Motor neuron (in vitro differentiated cells): ENCODE measurements around the gene SPOCK1. TPM values are rescaled to one million over a fixed set of nuclear protein-coding genes. Genes with fewer than 3 reads are reported as not detected.

Source experiments
- ATAC-seq, 8 experiments: fragments of 200-7000 bp; cut with Tn5 transposase; replicated peaks in 6 of 8; 2 replicates each; pipeline ENCODE4 v1.8.0; 2021; ENCODE audit warnings: mild to moderate bottlenecking in 8 of 8, moderate library complexity in 8 of 8
- H3K27ac ChIP-seq, 2 donors: fragments of 250-450 bp; sonication (Bioruptor Pico); 2 replicates each; pipeline ENCODE4 v1.9.0; 2021; ENCODE audit warnings: antibody characterized with exemption in 2 of 2, mild to moderate bottlenecking in 2 of 2, moderate library complexity in 1 of 2
- H3K4me1 ChIP-seq, 2 donors: fragments of 250-450 bp; sonication (Bioruptor Pico); replicated peaks in 1 of 2; 2 replicates each; pipeline ENCODE4 v1.6.1; 2021; ENCODE audit warnings: antibody characterized with exemption in 2 of 2, mild to moderate bottlenecking in 2 of 2, moderate library complexity in 1 of 2
- H3K4me3 ChIP-seq, 5 donors: fragments of 250-450 bp; sonication (Bioruptor Pico); 2 replicates each; pipeline ENCODE4 v1.9.0; 2021; ENCODE audit warnings: antibody characterized with exemption in 5 of 5, mild to moderate bottlenecking in 5 of 5, moderate library complexity in 4 of 5
- WGBS, 10 experiments: fragments of 450-650 bp; shearing (Covaris generic); methylation state at CpG; one replicate each; pipeline ENCODE4 v1.0.0; 2022; 5-methylcytosine and 5-hydroxymethylcytosine counted together
- in situ Hi-C, 9 experiments: fragments of 400-800 bp; cut with MboI; loops; one replicate each; pipeline ENCODE4 v1.15.0; 2021; ENCODE audit warnings: low sequenced_read_pairs in 9 of 9, low pct_unique_long_range_greater_than_20kb in 2 of 9; ENCODE audit not compliant: unreplicated experiment in 9 of 9
- total RNA-seq, 8 experiments: library from RNA; unstranded; fragments of 300-600 nt; gene quantifications; 2 replicates each; pipeline versions ENCODE4 v1.2.3 to v1.2.4, GENCODE V29; 2022

SPOCK1 gene
- total RNA-seq, 8 experiments from 2014 or later, result 9.4 to 154 (median 25.1) TPM

DNA sequence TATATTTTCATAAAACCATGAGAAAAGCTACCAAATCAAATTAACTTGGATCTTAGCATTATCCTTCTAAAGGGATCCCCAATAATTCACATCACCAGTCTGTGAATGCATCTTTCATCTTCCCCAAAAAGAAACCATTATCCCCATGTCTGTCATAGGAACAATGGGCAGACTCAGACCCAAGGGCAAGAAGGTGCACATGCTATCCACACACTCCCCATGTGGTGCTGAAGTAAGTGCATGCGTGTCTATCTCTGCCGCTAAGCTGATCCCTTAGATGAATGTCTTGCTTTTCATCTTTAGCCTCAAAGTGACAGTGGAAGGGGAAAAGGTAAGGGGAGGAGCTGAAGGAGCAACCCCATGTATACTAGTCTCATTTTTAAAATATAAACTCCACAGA lies 10.2 kb downstream of the SPOCK1 start:
- 60 to 100% (median 90%) methylated on average over 1 to 2 of the region's 2 CpGs; no CpG with 5 or more reads in 3 of the 10 experiments for WGBS, 10 experiments
- in situ Hi-C loops, result loop anchor here in 2 of 9 experiments (25.0 kb wide), 2 partner anchors 152 to 677 kb away; no protein-coding TSS in a partner anchor
- no peak overlapping the region for H3K27ac ChIP-seq
- no peak overlapping the region for H3K4me3 ChIP-seq
- H3K4me1 ChIP-seq, result no peaks in the 10 kb centered on the region
- ATAC-seq, result no peak

DNA sequence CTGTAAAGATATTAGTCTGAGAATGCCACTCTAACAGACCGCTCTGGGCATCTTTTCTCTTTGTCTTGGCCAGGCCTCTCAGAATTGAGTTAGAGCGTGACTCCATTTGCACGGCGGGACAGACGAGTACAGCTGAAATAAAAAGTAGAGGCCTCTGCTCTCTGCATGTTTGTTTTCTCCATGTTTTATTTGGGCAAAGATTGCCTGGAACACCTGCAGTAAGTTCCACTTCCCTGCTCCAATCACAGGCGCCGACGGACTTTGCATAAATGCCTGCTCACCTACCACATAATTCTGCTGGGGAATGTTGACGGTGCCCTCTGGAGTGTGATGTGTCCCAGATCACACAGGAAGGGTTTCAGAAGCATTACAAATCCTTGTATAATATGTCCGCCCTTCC lies 10.6 kb downstream of the SPOCK1 start:
- ATAC-seq, result no peak
- H3K27ac ChIP-seq, result no peak overlapping the region
- no peak overlapping the region for H3K4me3 ChIP-seq
- in situ Hi-C loops, result loop anchor here in 2 of 9 experiments (25.0 kb wide), 2 partner anchors 151 to 676 kb away; no protein-coding TSS in a partner anchor
- no peaks in the 10 kb centered on the region for H3K4me1 ChIP-seq
- WGBS, 10 experiments, result 78 to 100% (median 97%) methylated on average over 1 to 10 of the region's 10 CpGs; no CpG with 5 or more reads in 3 of the 10 experiments

DNA sequence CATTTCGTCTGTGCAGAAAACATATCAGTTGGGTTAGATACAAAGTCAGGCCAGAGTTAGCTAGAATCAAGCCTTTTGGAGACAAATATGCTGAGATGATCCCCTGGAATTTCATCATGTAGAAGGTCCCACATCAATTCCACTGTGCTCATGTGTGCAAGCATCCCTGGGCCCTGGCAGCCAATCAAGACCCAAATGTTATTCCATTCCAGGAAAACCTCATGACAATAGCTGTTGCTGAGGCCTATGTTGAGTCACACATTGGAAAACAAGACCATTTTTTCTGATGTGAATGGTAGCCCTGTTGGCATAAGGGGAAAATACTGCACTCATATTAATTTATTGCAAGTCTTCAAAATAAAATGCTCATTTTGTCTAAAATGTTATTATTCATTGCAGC lies 11.5 kb downstream of the SPOCK1 start:
- WGBS, 10 experiments, result 0 to 100% (median 86%) methylated on average over 1 of the region's 1 CpG; no CpG with 5 or more reads in 4 of the 10 experiments
- Histone ChIP-seq H3K4me1 (no peaks in the 10 kb centered on the region), H3K27ac (no peak overlapping the region), H3K4me3 (no peak overlapping the region)
- ATAC-seq, result peak in 1 of 8 experiments; percentile 50
- in situ Hi-C loops, result loop anchor here in 2 of 9 experiments (25.0 kb wide), 2 partner anchors 150 to 675 kb away; no protein-coding TSS in a partner anchor

DNA sequence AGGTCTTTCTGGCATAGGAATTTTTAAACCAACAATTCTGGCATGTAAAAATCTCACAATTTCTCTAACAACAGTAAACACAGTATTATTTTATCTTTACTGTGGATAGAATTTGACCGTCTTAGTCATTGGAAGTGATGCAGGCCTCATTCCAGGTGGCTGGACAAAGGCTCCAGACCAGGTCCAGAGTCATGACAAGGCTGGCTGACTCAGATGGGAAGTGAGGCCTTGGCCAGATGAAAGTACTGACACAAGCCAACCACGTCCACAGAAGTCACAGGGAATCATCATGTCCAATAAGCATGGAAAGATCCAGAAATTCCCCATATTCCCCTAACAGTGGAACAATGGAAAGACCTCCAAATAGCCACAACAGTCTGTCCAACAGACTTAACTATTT lies 12.4 kb downstream of the SPOCK1 start:
- H3K4me3 ChIP-seq, result no peak overlapping the region
- H3K27ac ChIP-seq, result no peak overlapping the region
- 36 to 100% (median 76%) methylated on average over 1 to 2 of the region's 2 CpGs; no CpG with 5 or more reads in 4 of the 10 experiments for WGBS, 10 experiments
- no peaks in the 10 kb centered on the region for H3K4me1 ChIP-seq
- ATAC-seq, result peak in 1 of 8 experiments; percentile 25
- in situ Hi-C loops, result loop anchor here in 2 of 9 experiments (25.0 kb wide), 2 partner anchors 149 to 674 kb away; no protein-coding TSS in a partner anchor

DNA sequence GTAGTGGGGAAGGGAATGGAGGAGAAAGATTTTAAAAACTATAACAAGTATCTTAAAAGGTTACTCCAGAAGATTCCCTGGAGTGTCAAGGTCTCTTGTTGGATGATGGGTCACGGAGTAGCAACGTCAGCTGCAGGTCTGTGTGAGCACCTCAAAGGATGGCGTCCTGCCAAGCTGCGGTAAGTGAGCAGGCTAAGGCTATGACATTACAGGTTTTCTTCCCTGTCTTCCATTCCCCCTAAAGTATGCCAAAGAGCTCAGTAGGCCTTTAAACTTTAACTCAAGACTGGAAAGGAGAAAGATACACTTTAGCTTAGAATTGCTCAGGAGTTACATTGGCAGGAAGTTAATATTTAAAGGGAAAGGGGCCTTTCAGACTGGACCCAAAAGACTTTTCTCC lies 17.5 kb downstream of the SPOCK1 start:
- H3K4me1 ChIP-seq, result no peaks in the 10 kb centered on the region
- ATAC-seq, result no peak
- in situ Hi-C loops, result loop anchor here in 2 of 9 experiments (25.0 kb wide), 2 partner anchors 144 to 669 kb away; no protein-coding TSS in a partner anchor
- no peak overlapping the region for H3K27ac ChIP-seq
- WGBS, 10 experiments, result 47 to 94% (median 73%) methylated on average over 2 to 4 of the region's 4 CpGs; no CpG with 5 or more reads in 6 of the 10 experiments
- no peak overlapping the region for H3K4me3 ChIP-seq

DNA sequence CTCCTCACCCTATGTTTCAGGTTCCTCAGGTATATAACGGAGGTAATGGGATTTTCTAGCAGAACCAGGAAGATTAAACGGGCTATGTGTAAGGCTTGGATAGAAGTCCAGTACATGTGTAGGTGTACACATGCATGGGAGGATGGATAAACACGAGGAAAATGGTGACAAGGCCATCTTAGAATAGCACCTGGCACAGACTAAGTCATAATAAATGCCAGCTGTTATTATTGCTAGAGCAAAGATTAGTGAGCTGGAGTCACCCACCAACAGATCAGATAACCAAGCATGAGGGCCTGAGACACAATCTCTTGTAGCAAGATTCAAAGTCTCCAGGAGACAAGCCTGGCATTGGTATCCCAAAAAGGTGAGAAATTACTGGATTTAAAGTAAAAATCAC lies 21.1 kb downstream of the SPOCK1 start:
- 0 to 78% (median 55%) methylated on average over 1 to 3 of the region's 3 CpGs; no CpG with 5 or more reads in 4 of the 10 experiments for WGBS, 10 experiments
- no peak overlapping the region for H3K4me3 ChIP-seq
- ATAC-seq, result no peak
- H3K4me1 ChIP-seq, result no peaks in the 10 kb centered on the region
- in situ Hi-C loops, result loop anchor here in 2 of 9 experiments (25.0 kb wide), 2 partner anchors 141 to 666 kb away; no protein-coding TSS in a partner anchor
- H3K27ac ChIP-seq, result no peak overlapping the region

DNA sequence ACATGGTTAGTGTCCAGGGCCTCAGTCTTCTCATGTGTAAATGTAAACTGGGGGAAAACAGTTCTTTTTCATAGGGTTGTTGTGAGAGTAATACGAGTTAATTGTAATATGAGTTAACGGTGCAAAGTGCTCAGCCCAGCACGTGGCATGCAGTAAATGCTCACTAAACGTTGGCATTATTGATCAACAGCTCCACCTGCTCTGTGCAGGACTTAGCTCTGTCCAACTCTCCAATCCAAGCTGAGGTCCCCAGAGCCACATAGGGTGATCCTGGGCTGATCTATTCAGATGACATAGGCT lies 28.3 kb downstream of the SPOCK1 start:
- H3K4me1 ChIP-seq, result no peaks in the 10 kb centered on the region
- H3K27ac ChIP-seq, result no peak overlapping the region
- in situ Hi-C loops, result no loop called here
- 6 to 100% (median 49%) methylated on average over 1 to 4 of the region's 4 CpGs; no CpG with 5 or more reads in 3 of the 10 experiments for WGBS, 10 experiments
- no peak for ATAC-seq
- H3K4me3 ChIP-seq, result no peak overlapping the region

DNA sequence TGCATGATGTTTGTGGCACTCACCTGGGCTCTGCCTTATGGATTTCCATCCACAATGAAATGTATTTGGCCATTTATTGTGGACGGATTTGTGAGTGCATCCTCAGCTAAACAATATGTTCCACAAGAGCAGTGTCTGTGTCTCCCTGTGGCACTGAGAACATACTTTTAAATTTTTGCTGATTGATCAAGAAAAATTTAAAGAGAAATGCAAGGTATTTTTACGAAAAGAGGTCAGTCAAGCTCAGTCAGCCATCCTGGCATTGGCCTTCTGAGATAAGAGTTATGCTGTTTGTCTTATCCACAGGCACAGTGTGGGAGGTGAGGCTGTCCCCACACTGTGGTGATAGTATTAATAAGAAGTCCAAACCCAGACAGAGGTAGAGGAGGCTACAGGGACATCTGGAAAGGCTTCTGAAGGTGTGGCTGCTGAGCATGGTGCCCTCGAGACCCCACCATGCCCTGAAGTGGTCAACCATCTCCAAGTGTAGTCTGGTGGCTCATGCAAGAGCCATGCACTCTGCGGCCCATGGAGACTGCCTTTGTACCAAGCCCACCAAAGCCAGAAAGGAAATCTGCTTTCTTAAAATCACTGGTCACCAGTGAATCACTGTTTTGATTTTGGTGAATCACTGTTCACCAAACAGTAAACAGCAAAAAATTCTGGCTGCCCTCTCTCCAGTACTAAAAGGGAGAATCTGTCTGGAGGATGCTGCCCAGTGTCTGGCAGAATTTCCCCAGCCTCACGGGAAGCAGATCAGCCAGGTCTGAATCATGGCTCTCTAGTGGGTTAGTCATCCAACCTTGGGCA lies 28.8 kb downstream of the SPOCK1 start:
- in situ Hi-C loops, result no loop called here
- H3K27ac ChIP-seq, result no peak overlapping the region
- no peak overlapping the region for H3K4me3 ChIP-seq
- no peaks in the 10 kb centered on the region for H3K4me1 ChIP-seq
- 42 to 83% (median 68%) methylated on average over 1 to 4 of the region's 5 CpGs; no CpG with 5 or more reads in 2 of the 10 experiments for WGBS, 10 experiments
- peak in 2 of 8 experiments; percentile 81 to 82 for ATAC-seq

DNA sequence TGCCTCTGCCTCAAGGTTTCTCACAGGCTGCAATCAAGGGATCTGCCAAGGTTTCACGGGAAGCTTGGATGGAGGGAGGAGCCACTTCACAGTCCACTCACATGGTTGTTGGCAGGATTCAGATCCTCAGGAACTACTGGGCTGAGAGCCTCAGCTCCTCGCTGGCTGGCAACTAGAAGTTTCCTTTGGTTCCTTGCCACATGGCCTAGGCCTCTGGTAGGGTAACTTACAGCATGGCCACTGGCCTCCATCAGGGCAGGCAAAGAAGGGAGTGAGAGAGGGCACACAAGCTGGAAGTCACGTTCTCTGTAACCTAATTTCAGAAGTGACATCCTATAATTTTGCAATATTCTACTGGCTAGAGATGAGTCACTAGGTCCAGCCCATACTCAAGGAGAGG lies 32.2 kb downstream of the SPOCK1 start:
- in situ Hi-C loops, result no loop called here
- WGBS, 10 experiments, result 0 to 100% (median 75%) methylated on average over 1 to 3 of the region's 3 CpGs; no CpG with 5 or more reads in 5 of the 10 experiments
- peak in 1 of 8 experiments; percentile 64 for ATAC-seq
- no peaks in the 10 kb centered on the region for H3K4me1 ChIP-seq
- H3K27ac ChIP-seq, result no peak overlapping the region
- H3K4me3 ChIP-seq, result no peak overlapping the region

DNA sequence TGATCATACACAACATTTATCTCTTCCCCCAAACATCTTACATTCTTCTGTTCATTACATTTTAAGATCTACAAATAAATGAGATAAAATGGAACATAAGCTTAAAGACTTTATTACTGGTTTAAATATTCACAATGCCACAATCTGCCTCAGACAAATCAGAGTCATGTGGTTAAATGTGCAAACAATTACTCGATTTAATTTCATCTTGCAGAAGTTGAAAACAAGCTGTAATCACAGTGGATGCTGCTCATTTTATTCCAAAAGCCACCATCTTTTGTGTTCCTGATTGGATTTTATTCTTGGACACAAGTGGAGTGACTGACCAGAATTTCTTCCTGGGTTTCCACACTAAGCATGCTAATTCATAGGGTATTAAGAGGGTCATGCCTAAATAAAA lies 33.2 kb downstream of the SPOCK1 start:
- in situ Hi-C loops, result no loop called here
- Histone ChIP-seq H3K4me3 (no peak overlapping the region), H3K27ac (no peak overlapping the region), H3K4me1 (no peaks in the 10 kb centered on the region)
- 0 to 88% (median 39%) methylated on average over 1 of the region's 1 CpG; no CpG with 5 or more reads in 2 of the 10 experiments for WGBS, 10 experiments
- ATAC-seq, result no peak

DNA sequence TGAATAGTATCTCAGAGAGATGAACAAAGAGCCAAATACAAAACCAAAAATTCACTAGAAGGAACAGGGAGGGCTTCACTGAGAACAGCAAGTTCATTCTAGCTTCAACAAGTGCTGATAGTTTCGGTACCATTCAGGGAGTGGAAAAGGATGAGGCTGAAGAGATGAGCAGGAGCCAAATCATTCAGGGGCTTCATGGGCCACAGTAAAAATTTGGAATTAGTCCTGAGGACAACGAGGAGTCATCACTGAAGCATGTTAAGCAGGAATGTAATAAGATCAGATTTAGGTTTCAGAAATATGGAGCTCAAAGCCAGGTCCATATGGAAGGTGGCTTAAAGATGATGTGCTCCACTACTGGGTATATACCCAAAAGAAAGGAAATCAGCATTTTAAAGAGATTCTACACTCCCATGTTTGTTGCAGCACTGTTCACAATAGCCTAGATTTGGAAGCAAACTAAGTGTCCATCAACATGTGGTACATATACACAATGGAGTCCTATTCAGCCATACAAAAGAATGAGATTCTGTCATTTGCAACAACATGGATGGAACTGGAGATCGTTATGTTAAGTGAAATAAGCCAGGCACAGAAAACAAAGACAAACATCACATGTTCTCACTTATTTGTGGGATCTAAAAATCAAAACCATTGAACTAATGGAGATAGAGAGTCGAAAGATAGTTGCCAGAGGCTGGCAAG lies 36.2 kb downstream of the SPOCK1 start:
- Histone ChIP-seq H3K4me1 (no peaks in the 10 kb centered on the region), H3K4me3 (no peak overlapping the region), H3K27ac (no peak overlapping the region)
- no peak for ATAC-seq
- whole genome bisulfite sequencing, 10 experiments, result 50 to 100% (median 76%) methylated on average over 1 to 3 of the region's 4 CpGs; no CpG with 5 or more reads in 2 of the 10 experiments
- in situ Hi-C loops, result no loop called here

DNA sequence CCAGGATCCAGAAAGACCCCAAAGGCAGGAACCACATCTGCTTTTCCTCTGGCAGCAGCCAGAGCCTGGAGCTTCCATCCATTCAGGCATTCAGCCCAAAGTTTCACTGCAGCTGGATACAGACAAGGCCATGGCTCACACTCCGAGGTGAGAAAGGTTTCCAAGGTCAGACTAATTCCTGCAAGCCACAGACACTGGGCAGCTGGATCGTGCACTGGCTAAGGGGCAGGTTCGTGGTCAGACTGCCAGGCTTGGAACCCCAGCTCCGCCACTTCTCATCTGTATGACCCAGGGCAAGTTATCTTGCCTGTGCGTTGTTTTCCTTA lies 36.9 kb downstream of the SPOCK1 start:
- Histone ChIP-seq H3K27ac (no peak overlapping the region), H3K4me3 (no peak overlapping the region), H3K4me1 (no peaks in the 10 kb centered on the region)
- WGBS, 10 experiments, result 20 to 100% (median 76%) methylated on average over 1 to 5 of the region's 5 CpGs; no CpG with 5 or more reads in 4 of the 10 experiments
- in situ Hi-C loops, result no loop called here
- no peak for ATAC-seq
